ENCODE measurements around the gene BRI3.

BRI3 gene

GRCh38 chr7:98297626-98298286, 16.3 kb downstream of the BRI3 start:
- no peaks in the 10 kb centered on the region for H3K27me3 ChIP-seq (ENCODE audit: insufficient read depth, low read length)
- no peak overlapping the region for H3K27ac ChIP-seq (ENCODE audit: low read depth, low read length)
- no peaks in the 10 kb centered on the region for H3K79me2 ChIP-seq (ENCODE audit: control insufficient read depth, insufficient read depth, low read length, unreplicated experiment)
- H3K4me1 ChIP-seq (ENCODE audit: control insufficient read depth, insufficient read depth, low read length, unreplicated experiment): no peaks in the 10 kb centered on the region
- H2AFZ ChIP-seq (ENCODE audit: low read length, unreplicated experiment): no peak overlapping the region
- H3K36me3 ChIP-seq (ENCODE audit: insufficient read depth, low read length): peaks cover 6% of the 10 kb centered on the region; the same call in 1 of the 2 replicates
- no peak overlapping the region for H3K4me3 ChIP-seq (ENCODE audit: low read depth, low read length)

DNA sequence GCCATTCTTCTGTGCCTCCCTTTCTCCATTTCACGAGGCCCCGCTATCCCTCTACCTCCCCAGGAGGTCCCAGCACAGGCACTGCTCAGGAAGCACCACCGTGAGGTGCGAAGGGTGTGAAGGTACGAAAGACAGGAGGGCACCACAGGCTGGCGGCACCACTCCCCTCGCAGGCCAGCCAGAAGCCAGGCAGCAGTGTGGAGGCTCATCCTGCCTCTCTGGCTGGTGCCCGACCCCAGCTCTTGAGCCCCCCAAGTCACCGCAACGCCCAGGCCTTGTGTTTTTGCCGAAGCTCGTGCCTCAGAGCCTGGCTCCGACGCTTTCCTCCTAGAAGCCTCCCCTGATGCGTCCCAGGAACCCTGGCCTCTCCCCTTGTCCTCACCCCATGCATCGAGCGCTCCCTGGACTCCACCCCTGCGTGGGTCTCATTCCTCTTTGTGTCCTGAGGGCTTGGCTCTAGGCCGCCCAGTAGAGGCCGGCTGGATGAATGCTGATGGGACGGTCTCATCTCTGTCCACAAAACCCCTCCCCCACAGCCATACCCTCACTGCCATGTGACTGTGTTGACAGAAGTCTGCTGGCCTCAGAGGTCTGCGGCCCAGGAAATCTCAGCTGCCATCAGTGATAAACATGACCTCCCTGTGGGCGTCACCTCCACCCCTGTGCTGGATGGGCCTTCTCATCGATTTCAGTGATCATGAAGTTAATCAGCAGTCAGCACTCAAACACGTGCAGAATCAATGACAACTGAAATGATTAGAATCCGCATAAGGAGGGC, 19.3 kb downstream of the BRI3 start:
- no peaks in the 10 kb centered on the region for H3K27me3 ChIP-seq (ENCODE audit: insufficient read depth, low read length)
- H3K79me2 ChIP-seq (ENCODE audit: control insufficient read depth, insufficient read depth, low read length, unreplicated experiment): no peaks in the 10 kb centered on the region
- H3K36me3 ChIP-seq (ENCODE audit: insufficient read depth, low read length): no peaks in the 10 kb centered on the region
- H3K4me3 ChIP-seq (ENCODE audit: low read depth, low read length): no peak overlapping the region
- H3K4me1 ChIP-seq (ENCODE audit: control insufficient read depth, insufficient read depth, low read length, unreplicated experiment): no peaks in the 10 kb centered on the region
- H3K27ac ChIP-seq (ENCODE audit: low read depth, low read length): no peak overlapping the region
- no peak overlapping the region for H2AFZ ChIP-seq (ENCODE audit: low read length, unreplicated experiment)

- no peak overlapping the region for H3K27ac ChIP-seq (ENCODE audit: low read depth, low read length)
- H3K4me1 ChIP-seq (ENCODE audit: control insufficient read depth, insufficient read depth, low read length, unreplicated experiment): no peaks in the 10 kb centered on the region
- H3K27me3 ChIP-seq (ENCODE audit: insufficient read depth, low read length): no peaks in the 10 kb centered on the region
- no peaks in the 10 kb centered on the region for H3K36me3 ChIP-seq (ENCODE audit: insufficient read depth, low read length)
- no peak overlapping the region for H2AFZ ChIP-seq (ENCODE audit: low read length, unreplicated experiment)
- H3K4me3 ChIP-seq (ENCODE audit: low read depth, low read length): no peak overlapping the region
- no peaks in the 10 kb centered on the region for H3K79me2 ChIP-seq (ENCODE audit: control insufficient read depth, insufficient read depth, low read length, unreplicated experiment)
Measured at GRCh38 chr7:98301693-98302470, 20.4 kb downstream of the BRI3 start.

DNA sequence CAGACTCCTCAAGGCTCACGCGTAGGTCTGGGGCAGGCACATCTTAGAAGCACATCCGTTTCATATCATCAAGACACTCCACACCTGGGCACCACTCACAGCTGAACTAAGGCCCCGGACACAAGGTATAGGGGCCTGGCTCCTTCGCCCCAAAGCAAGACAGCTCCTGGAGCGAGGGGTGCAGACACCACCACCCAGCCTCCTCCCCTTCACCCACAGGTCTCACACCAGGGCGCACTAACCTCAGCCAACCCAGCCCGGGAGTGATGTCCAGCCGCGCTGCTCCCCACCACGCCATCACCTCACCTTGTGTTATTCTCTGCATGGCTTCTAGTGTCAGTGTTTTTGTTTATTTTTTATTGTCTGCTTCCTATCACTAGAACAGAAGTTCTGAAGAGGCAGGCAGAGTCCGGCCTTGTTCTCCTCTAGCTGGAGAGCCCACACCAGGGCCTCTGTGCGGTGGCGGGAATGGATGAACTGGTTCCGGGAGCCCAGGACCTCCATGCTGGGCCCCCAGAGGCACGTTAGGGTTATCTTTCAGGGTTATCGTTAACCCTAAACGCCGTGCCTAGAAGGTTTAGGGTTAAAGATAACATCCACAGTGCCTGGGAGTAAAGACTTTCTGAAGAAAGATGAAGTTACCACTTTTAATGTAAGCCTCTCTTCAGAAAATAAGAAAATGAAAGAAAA, 21.8 kb downstream of the BRI3 start:
- Histone ChIP-seq H3K79me2 (ENCODE audit: control insufficient read depth, insufficient read depth, low read length, unreplicated experiment) (no peaks in the 10 kb centered on the region), H3K36me3 (ENCODE audit: insufficient read depth, low read length) (no peaks in the 10 kb centered on the region), H2AFZ (ENCODE audit: low read length, unreplicated experiment) (no peak overlapping the region), H3K27me3 (ENCODE audit: insufficient read depth, low read length) (no peaks in the 10 kb centered on the region), H3K4me1 (ENCODE audit: control insufficient read depth, insufficient read depth, low read length, unreplicated experiment) (no peaks in the 10 kb centered on the region), H3K4me3 (ENCODE audit: low read depth, low read length) (no peak overlapping the region), H3K27ac (ENCODE audit: low read depth, low read length) (no peak overlapping the region)

DNA sequence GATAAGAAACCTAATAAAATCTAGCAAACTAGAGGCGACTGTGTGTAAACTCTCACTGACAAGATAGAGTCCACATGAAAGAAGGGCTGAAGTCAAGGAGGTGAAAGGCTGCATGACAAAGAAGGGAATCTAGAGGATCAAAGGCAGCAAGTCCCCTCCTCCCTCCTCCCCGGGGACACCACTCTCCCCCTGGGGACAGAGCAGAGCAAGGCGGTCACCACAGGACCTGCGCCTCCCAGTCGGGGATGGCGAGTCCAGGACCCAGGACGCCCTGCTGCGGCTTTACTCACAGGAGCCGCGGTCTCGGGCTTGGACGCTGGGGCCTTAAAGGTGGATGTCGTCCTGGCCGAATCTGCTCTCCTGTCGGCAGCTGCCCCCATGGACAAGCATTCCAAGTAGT, 22.4 kb downstream of the BRI3 start:
- no peak overlapping the region for H3K4me3 ChIP-seq (ENCODE audit: low read depth, low read length)
- H3K79me2 ChIP-seq (ENCODE audit: control insufficient read depth, insufficient read depth, low read length, unreplicated experiment): no peaks in the 10 kb centered on the region
- no peaks in the 10 kb centered on the region for H3K4me1 ChIP-seq (ENCODE audit: control insufficient read depth, insufficient read depth, low read length, unreplicated experiment)
- H2AFZ ChIP-seq (ENCODE audit: low read length, unreplicated experiment): no peak overlapping the region
- no peaks in the 10 kb centered on the region for H3K27me3 ChIP-seq (ENCODE audit: insufficient read depth, low read length)
- H3K36me3 ChIP-seq (ENCODE audit: insufficient read depth, low read length): no peaks in the 10 kb centered on the region
- no peak overlapping the region for H3K27ac ChIP-seq (ENCODE audit: low read depth, low read length)

DNA sequence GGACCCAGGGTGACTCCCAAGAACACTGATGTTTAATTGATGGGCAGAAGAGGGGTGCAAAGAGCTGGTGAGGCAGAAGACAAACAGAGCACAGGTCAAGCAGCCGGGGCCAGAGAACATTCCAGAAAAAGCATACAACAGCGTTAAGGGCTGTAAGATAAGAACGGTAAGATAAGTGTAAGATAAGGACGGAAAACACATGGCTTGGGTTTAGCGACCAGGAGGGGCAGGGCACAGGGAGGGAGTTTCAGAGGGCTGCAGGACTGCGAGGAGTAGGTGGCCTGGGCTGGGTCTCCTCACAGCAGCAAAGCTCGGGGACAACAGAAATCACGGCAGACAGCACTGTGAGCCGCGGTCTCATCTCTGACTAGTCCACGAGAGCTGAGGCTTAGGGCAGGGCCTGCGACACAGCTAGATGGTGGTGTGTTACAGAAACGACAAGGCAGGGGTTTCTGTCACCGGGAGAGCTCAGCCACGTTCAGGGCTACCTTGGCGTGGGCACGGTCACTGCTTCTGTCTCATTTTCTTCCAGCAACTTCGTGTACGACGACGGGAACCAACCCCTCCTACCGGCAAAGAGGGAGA, 24.6 kb downstream of the BRI3 start:
- Histone ChIP-seq H3K36me3 (ENCODE audit: insufficient read depth, low read length) (no peaks in the 10 kb centered on the region), H2AFZ (ENCODE audit: low read length, unreplicated experiment) (no peak overlapping the region), H3K4me3 (ENCODE audit: low read depth, low read length) (no peak overlapping the region), H3K27ac (ENCODE audit: low read depth, low read length) (no peak overlapping the region), H3K79me2 (ENCODE audit: control insufficient read depth, insufficient read depth, low read length, unreplicated experiment) (no peaks in the 10 kb centered on the region), H3K4me1 (ENCODE audit: control insufficient read depth, insufficient read depth, low read length, unreplicated experiment) (no peaks in the 10 kb centered on the region), H3K27me3 (ENCODE audit: insufficient read depth, low read length) (no peaks in the 10 kb centered on the region)

- no peaks in the 10 kb centered on the region for H3K4me1 ChIP-seq (ENCODE audit: control insufficient read depth, insufficient read depth, low read length, unreplicated experiment)
- H3K36me3 ChIP-seq (ENCODE audit: insufficient read depth, low read length): no peaks in the 10 kb centered on the region
- no peak overlapping the region for H3K27ac ChIP-seq (ENCODE audit: low read depth, low read length)
- H3K4me3 ChIP-seq (ENCODE audit: low read depth, low read length): no peak overlapping the region
- H2AFZ ChIP-seq (ENCODE audit: low read length, unreplicated experiment): no peak overlapping the region
- no peaks in the 10 kb centered on the region for H3K27me3 ChIP-seq (ENCODE audit: insufficient read depth, low read length)
- no peaks in the 10 kb centered on the region for H3K79me2 ChIP-seq (ENCODE audit: control insufficient read depth, insufficient read depth, low read length, unreplicated experiment)
Measured at GRCh38 chr7:98307971-98308466, 26.5 kb downstream of the BRI3 start.

- H2AFZ ChIP-seq (ENCODE audit: low read length, unreplicated experiment): no peak overlapping the region
Measured at GRCh38 chr7:98309566-98309965, 28.1 kb downstream of the BRI3 start.

DNA sequence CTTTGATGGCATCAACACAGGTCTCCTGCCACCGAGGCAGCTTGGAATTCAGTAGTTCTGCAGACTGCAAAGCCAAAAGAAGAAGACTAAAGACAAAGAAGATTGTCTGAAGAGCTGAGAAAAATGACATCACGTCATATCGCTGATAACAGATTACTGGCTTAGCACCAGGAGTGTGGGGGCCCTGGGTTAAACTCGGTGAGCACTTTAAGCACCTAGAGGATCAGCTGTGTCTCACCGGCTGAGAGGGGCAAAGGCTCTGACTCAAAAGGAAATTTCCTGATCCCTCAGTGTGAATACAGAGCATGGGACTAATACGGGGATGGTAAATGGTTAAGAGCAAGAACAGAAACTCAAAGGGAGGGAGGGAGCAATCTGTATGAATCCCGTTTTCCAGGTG, 30.7 kb downstream of the BRI3 start:
- Histone ChIP-seq H3K4me1 (ENCODE audit: control insufficient read depth, insufficient read depth, low read length, unreplicated experiment) (no peaks in the 10 kb centered on the region), H3K27ac (ENCODE audit: low read depth, low read length) (no peak overlapping the region), H3K27me3 (ENCODE audit: insufficient read depth, low read length) (no peaks in the 10 kb centered on the region), H3K79me2 (ENCODE audit: control insufficient read depth, insufficient read depth, low read length, unreplicated experiment) (no peaks in the 10 kb centered on the region), H3K36me3 (ENCODE audit: insufficient read depth, low read length) (no peaks in the 10 kb centered on the region), H3K4me3 (ENCODE audit: low read depth, low read length) (no peak overlapping the region), H2AFZ (ENCODE audit: low read length, unreplicated experiment) (no peak overlapping the region)

More at GRCh38 chr7:98309566-98309965, 28.1 kb downstream of the BRI3 start:
- H3K36me3 ChIP-seq (ENCODE audit: insufficient read depth, low read length): no peaks in the 10 kb centered on the region
- no peaks in the 10 kb centered on the region for H3K4me1 ChIP-seq (ENCODE audit: control insufficient read depth, insufficient read depth, low read length, unreplicated experiment)
- H3K27me3 ChIP-seq (ENCODE audit: insufficient read depth, low read length): no peaks in the 10 kb centered on the region
- H3K27ac ChIP-seq (ENCODE audit: low read depth, low read length): no peak overlapping the region
- no peaks in the 10 kb centered on the region for H3K79me2 ChIP-seq (ENCODE audit: control insufficient read depth, insufficient read depth, low read length, unreplicated experiment)
- no peak overlapping the region for H3K4me3 ChIP-seq (ENCODE audit: low read depth, low read length)

DNA sequence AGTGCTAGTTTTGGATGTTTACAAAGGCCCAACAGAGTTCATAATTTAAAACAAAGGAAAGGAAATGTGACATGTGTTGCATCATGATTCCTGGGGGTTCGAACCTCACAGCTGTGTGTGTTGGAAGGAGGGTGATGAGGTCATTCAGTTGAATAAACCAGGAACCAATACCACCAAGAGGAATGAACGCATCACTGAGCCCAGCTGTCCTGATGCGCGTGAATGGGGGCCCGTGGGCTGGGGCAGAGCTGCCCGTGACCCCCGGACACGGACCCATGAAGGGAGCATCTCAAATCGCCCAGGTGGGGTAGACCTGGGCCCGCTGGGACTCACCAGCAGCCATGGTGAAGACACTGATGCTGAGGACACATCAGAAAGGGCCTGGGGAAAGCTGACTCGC, 33.0 kb downstream of the BRI3 start:
- no peaks in the 10 kb centered on the region for H3K79me2 ChIP-seq (ENCODE audit: control insufficient read depth, insufficient read depth, low read length, unreplicated experiment)
- H3K4me1 ChIP-seq (ENCODE audit: control insufficient read depth, insufficient read depth, low read length, unreplicated experiment): no peaks in the 10 kb centered on the region
- no peak overlapping the region for H3K4me3 ChIP-seq (ENCODE audit: low read depth, low read length)
- H3K27ac ChIP-seq (ENCODE audit: low read depth, low read length): no peak overlapping the region
- H3K36me3 ChIP-seq (ENCODE audit: insufficient read depth, low read length): no peaks in the 10 kb centered on the region
- no peaks in the 10 kb centered on the region for H3K27me3 ChIP-seq (ENCODE audit: insufficient read depth, low read length)
- H2AFZ ChIP-seq (ENCODE audit: low read length, unreplicated experiment): no peak overlapping the region

Measured in ACC112 (cell line).